Right lung (tissue), 5 donors: Measurements from ENCODE around the gene AHSA1. TPM values are rescaled to one million over a fixed set of nuclear protein-coding genes. Genes with fewer than 3 reads are reported as not detected.

Experiments used
- DNase-seq, 2 donors: peaks; one replicate each; pipeline ENCODE4 v3.0.0-alpha.2; 2013
- polyA plus RNA-seq, 5 donors: library from polyadenylated mRNA; unstranded; fragments of 120-200 nt; gene quantifications; one replicate each; pipeline versions ENCODE4 v1.2.1 to v1.2.3, GENCODE V29; 2013; ENCODE audit warnings: inconsistent platforms in 1 of 5, low replicate concordance in 1 of 5; ENCODE audit not compliant: insufficient read length in 5 of 5, insufficient read depth in 1 of 5

The AHSA1 gene
- polyA plus RNA-seq, 5 donors, result 162 to 221 (median 174) TPM

GRCh38 chr14:77469067-77469505 is 11.2 kb downstream of the AHSA1 start:
- DNase-seq, result no peak

GRCh38 chr14:77469539-77469938 is 11.6 kb downstream of the AHSA1 start:
- DNase-seq, result no peak

- DNase-seq, result no peak
Observed at GRCh38 chr14:77470224-77470870, 12.5 kb downstream of the AHSA1 start.

GRCh38 chr14:77473921-77474320 is 16.0 kb downstream of the AHSA1 start:
- DNase-seq, result no peak

- no peak for DNase-seq
Observed at GRCh38 chr14:77474479-77475177, 16.7 kb downstream of the AHSA1 start.

- no peak for DNase-seq
Observed at GRCh38 chr14:77475432-77476115, 17.7 kb downstream of the AHSA1 start.

- DNase-seq, result no peak
Observed at GRCh38 chr14:77478029-77478428, 20.1 kb downstream of the AHSA1 start.

- no peak for DNase-seq
Observed at GRCh38 chr14:77478796-77479195, 20.9 kb downstream of the AHSA1 start.

- DNase-seq, result no peak
Observed at GRCh38 chr14:77482422-77482821, 24.5 kb downstream of the AHSA1 start.

GRCh38 chr14:77485256-77485655 is 27.4 kb downstream of the AHSA1 start:
- no peak for DNase-seq

GRCh38 chr14:77485901-77486678 is 28.2 kb downstream of the AHSA1 start:
- no peak for DNase-seq

GRCh38 chr14:77488558-77488957 is 30.7 kb downstream of the AHSA1 start:
- no peak for DNase-seq

- no peak for DNase-seq
Observed at GRCh38 chr14:77489041-77489440, 31.1 kb downstream of the AHSA1 start.

- DNase-seq, result no peak
Observed at GRCh38 chr14:77490347-77490986, 32.6 kb downstream of the AHSA1 start.

- DNase-seq, result no peak
Observed at GRCh38 chr14:77491056-77491455, 33.2 kb downstream of the AHSA1 start.

GRCh38 chr14:77495334-77495733 is 37.4 kb downstream of the AHSA1 start:
- no peak for DNase-seq

- DNase-seq, result peak; percentile 4 to 18
Observed at GRCh38 chr14:77498120-77498979, 40.5 kb downstream of the AHSA1 start, which contains the start of gene ISM2. Gene ISM2, minus strand, starts transcription at chr14:77498816. Its CDS starts 23 bp downstream, at chr14:77498793.

- DNase-seq, result no peak
Observed at GRCh38 chr14:77498984-77499527, 41.2 kb downstream of the AHSA1 start.

- DNase-seq, result no peak
Observed at GRCh38 chr14:77502109-77502782, 44.4 kb downstream of the AHSA1 start.

GRCh38 chr14:77503138-77503537 is 45.2 kb downstream of the AHSA1 start:
- no peak for DNase-seq
